ENCODE results near the gene HOXD8.

The HOXD8 gene

GRCh38 chr2:176103742-176104315, 25.7 kb upstream of the HOXD8 start:
- DNase-seq (ENCODE audit: low read depth) = no peak

- DNase-seq (ENCODE audit: low read depth) = no peak
These were observed 25.0 kb upstream of the HOXD8 start for GRCh38 chr2:176104316-176105077.

GRCh38 chr2:176105078-176105729, 24.3 kb upstream of the HOXD8 start:
- DNase-seq (ENCODE audit: low read depth) = no peak

GRCh38 chr2:176105730-176106580, 23.6 kb upstream of the HOXD8 start:
- DNase-seq (ENCODE audit: low read depth) = no peak

- DNase-seq (ENCODE audit: low read depth) = no peak
These were observed 22.6 kb upstream of the HOXD8 start, which contains the start of gene HOXD11 for GRCh38 chr2:176106581-176107539. Gene HOXD11 (plus strand): TSS chr2:176107280. CDS start chr2:176107356, 76 bp downstream.

- DNase-seq (ENCODE audit: low read depth) = no peak
These were observed 21.7 kb upstream of the HOXD8 start for GRCh38 chr2:176107731-176108181.

- no peak for DNase-seq (ENCODE audit: low read depth)
These were observed 20.2 kb upstream of the HOXD8 start for GRCh38 chr2:176109192-176109901.

- DNase-seq (ENCODE audit: low read depth) = no peak
These were observed 19.6 kb upstream of the HOXD8 start for GRCh38 chr2:176109946-176110345.

GRCh38 chr2:176110415-176111308, 18.8 kb upstream of the HOXD8 start:
- no peak for DNase-seq (ENCODE audit: low read depth)

GRCh38 chr2:176111309-176111663, 18.2 kb upstream of the HOXD8 start:
- DNase-seq (ENCODE audit: low read depth) = no peak

GRCh38 chr2:176111846-176112374, 17.6 kb upstream of the HOXD8 start:
- DNase-seq (ENCODE audit: low read depth) = no peak

- DNase-seq (ENCODE audit: low read depth) = no peak
These were observed 16.9 kb upstream of the HOXD8 start for GRCh38 chr2:176112375-176113302.

- DNase-seq (ENCODE audit: low read depth) = no peak
These were observed 15.2 kb upstream of the HOXD8 start for GRCh38 chr2:176114120-176114929.

- DNase-seq (ENCODE audit: low read depth) = no peak
These were observed 14.4 kb upstream of the HOXD8 start for GRCh38 chr2:176114930-176115625.

GRCh38 chr2:176115883-176116813, 13.4 kb upstream of the HOXD8 start, which contains the start of gene HOXD10:
Gene HOXD10 (plus strand): TSS chr2:176116778. CDS start chr2:176116834, 56 bp downstream.
- DNase-seq (ENCODE audit: low read depth) = no peak
